GM06990 (cell line): ENCODE data around the gene SCUBE1.
A peak's percentile ranks its signal among the peaks of the same experiment; 100 is the strongest.

Source experiments
- DNase-seq: peaks from one replicate; pipeline ENCODE4 v3.0.0-alpha.2; 2011; ENCODE audit not compliant: insufficient read length; ENCODE audit errors: extremely low read depth
- H3K27me3 ChIP-seq: replicated peaks from 2 replicates; pipeline ENCODE4 v1.6.0; 2011; ENCODE audit warnings: low read length; ENCODE audit not compliant: control insufficient read depth, insufficient read depth
- H3K36me3 ChIP-seq: 2 replicates; pipeline ENCODE4 v1.5.1; 2011; ENCODE audit warnings: low read length; ENCODE audit not compliant: control insufficient read depth, insufficient read depth
- H3K4me3 ChIP-seq: replicated peaks from 2 replicates; pipeline ENCODE4 v1.5.1; 2011; ENCODE audit warnings: low read depth, mild to moderate bottlenecking, control low read depth, low read length
- CTCF ChIP-seq: IDR thresholded peaks from 2 replicates; pipeline ENCODE4 v1.5.1; 2011; ENCODE audit warnings: low read length, control low read depth, mild to moderate bottlenecking, inconsistent platforms; ENCODE audit not compliant: insufficient read depth, poor library complexity, severe bottlenecking

Gene SCUBE1

GRCh38 chr22:43351966-43352345 is 8.8 kb upstream of the SCUBE1 start:
- Histone ChIP-seq H3K36me3 (no peaks in the 10 kb centered on the region), H3K27me3 (no peaks in the 10 kb centered on the region), H3K4me3 (no peak overlapping the region)
- DNase-seq, result no peak
- no peak for TF ChIP-seq CTCF

- Histone ChIP-seq H3K27me3 (no peaks in the 10 kb centered on the region), H3K36me3 (no peaks in the 10 kb centered on the region), H3K4me3 (no peak overlapping the region)
- no peak for TF ChIP-seq CTCF
- DNase-seq, result no peak
These were observed 6.5 kb upstream of the SCUBE1 start for GRCh38 chr22:43349636-43350035.

GRCh38 chr22:43346521-43346929 is 3.4 kb upstream of the SCUBE1 start:
- no peaks in the 10 kb centered on the region for H3K36me3 ChIP-seq
- peak; percentile 38 for DNase-seq
- no peak overlapping the region for H3K4me3 ChIP-seq
- peak; percentile 88 for TF ChIP-seq CTCF
- H3K27me3 ChIP-seq, result peaks cover 3% of the 10 kb centered on the region; the same call in 1 of the 2 replicates

- Histone ChIP-seq H3K36me3 (no peaks in the 10 kb centered on the region), H3K4me3 (no peak overlapping the region), H3K27me3 (peaks cover 3% of the 10 kb centered on the region; the same call in 1 of the 2 replicates)
- DNase-seq, result no peak
- TF ChIP-seq CTCF, result no peak
These were observed 2.7 kb upstream of the SCUBE1 start for GRCh38 chr22:43345761-43346301.

GRCh38 chr22:43345356-43345755 is 2.2 kb upstream of the SCUBE1 start:
- H3K4me3 ChIP-seq, result no peak overlapping the region
- DNase-seq, result no peak
- H3K36me3 ChIP-seq, result no peaks in the 10 kb centered on the region
- H3K27me3 ChIP-seq, result peaks cover 3% of the 10 kb centered on the region; the same call in 1 of the 2 replicates
- no peak for TF ChIP-seq CTCF

- DNase-seq, result no peak
- Histone ChIP-seq H3K36me3 (no peaks in the 10 kb centered on the region), H3K4me3 (no peak overlapping the region), H3K27me3 (peaks cover 3% of the 10 kb centered on the region; the same call in 1 of the 2 replicates)
- TF ChIP-seq CTCF, result no peak
These were observed 1.3 kb upstream of the SCUBE1 start for GRCh38 chr22:43344520-43344787.
